Heart left ventricle (tissue), 13 donors: ENCODE results near the gene HS6ST3.

Experiments used
- CTCF ChIP-seq, 12 donors: fragments of 200-600 bp; sonication (generic) in 4 of 12; IDR thresholded peaks; one replicate each; pipeline versions ENCODE4 v1.5.0 to v1.8.0; 2018 to 2022; ENCODE audit warnings: antibody characterized with exemption in 12 of 12, mild to moderate bottlenecking in 5 of 12
- POLR2A ChIP-seq, 2 donors: fragments of 450-650 bp; IDR thresholded peaks; one replicate each; pipeline ENCODE4 v1.6.1; 2017; ENCODE audit warnings: antibody characterized with exemption in 2 of 2, mild to moderate bottlenecking in 2 of 2, moderate library complexity in 2 of 2
- donor health status: ischemic (EF 13 %, LVEDD 7.1; RV severe dilation, severe dysfunction).
- donor health status: DM: no; HTN: yes; CAD: no.
- donor health status: DM: no; HTN: no; CAD: no.
- donor health status: ischemic (EF 25% LVEDD 6.9; RV normal size, moderate dysfunction).
- donor health status: ischemic (EF 25% LVEDD 5.7; RV mildly dilated, moderate dysfunction).
- donor health status: ischemic (EF 35%, LVEDD 5.7; RV mildly dilated, moderate dysfunction).
- donor health status: nonischemic (EF 11% LVEDD 7.7; RV severe dilation, severe dysfunction).
- donor health status: DM: yes; HTN: yes; CAD: no.
- donor health status: PGD.
- donor health status: ischemic (EF 29% LVEDD 5.4; RV normal size, mild dysfunction).
- donor health status: nonischemic (EF 23%, LVEDD 6.1; RV moderate dilation, normal function).

- TF ChIP-seq CTCF (IDR thresholded peaks at IDR 0.05) (no peak), POLR2A (IDR thresholded peaks at IDR 0.05) (no peak)
Observed at GRCh38 chr13:96159725-96160124, 69.8 kb downstream of the HS6ST3 start.
